Stimulated activated CD8-positive, alpha-beta memory T cell treated with anti-CD3 and anti-CD28 coated beads, Interleukin-15, amount 100 ng/mL, for 1 hour (primary cell): ENCODE results near the gene BRME1.
"Not testable (repeated sequence)": the region's sequence is repeated elsewhere in the genome, so short reads cannot be mapped to it uniquely, and the experiment has no call there.

Experiments
- DNase-seq: peaks from one replicate; pipeline ENCODE4 v3.0.0-alpha.2; 2020; ENCODE audit warnings: low read depth

BRME1 gene

GRCh38 chr19:13926010-13926409, 20.1 kb upstream of the BRME1 start:
- DNase-seq = no peak

- DNase-seq = no peak
These were observed 17.5 kb upstream of the BRME1 start for GRCh38 chr19:13923194-13923987.

GRCh38 chr19:13922118-13922517, 16.2 kb upstream of the BRME1 start:
- not testable (repeated sequence) for DNase-seq

- DNase-seq = no peak
These were observed 15.2 kb upstream of the BRME1 start for GRCh38 chr19:13920940-13921747.

GRCh38 chr19:13920524-13920923, 14.6 kb upstream of the BRME1 start:
- DNase-seq = no peak

- no peak for DNase-seq
These were observed 13.0 kb upstream of the BRME1 start for GRCh38 chr19:13918726-13919411.

- no peak for DNase-seq
These were observed 12.0 kb upstream of the BRME1 start for GRCh38 chr19:13917888-13918406.

GRCh38 chr19:13914777-13915176, 8.9 kb upstream of the BRME1 start:
- DNase-seq = no peak

- DNase-seq = no peak
These were observed 7.4 kb upstream of the BRME1 start for GRCh38 chr19:13913352-13913751.

- DNase-seq = no peak
These were observed 3.5 kb upstream of the BRME1 start for GRCh38 chr19:13909430-13909829.

- no peak for DNase-seq
These were observed 2.8 kb upstream of the BRME1 start for GRCh38 chr19:13908674-13909073.

- no peak for DNase-seq
These were observed 993 bp upstream of the BRME1 start for GRCh38 chr19:13906910-13907309.

GRCh38 chr19:13906521-13906904, 596 bp upstream of the BRME1 start:
- no peak for DNase-seq

- DNase-seq = no peak
These were observed 2.8 kb downstream of the BRME1 start for GRCh38 chr19:13902993-13903555.

- DNase-seq = no peak
These were observed 5.9 kb downstream of the BRME1 start for GRCh38 chr19:13899912-13900584.

GRCh38 chr19:13899393-13899792, 6.5 kb downstream of the BRME1 start:
- no peak for DNase-seq

GRCh38 chr19:13896227-13896626, 9.7 kb downstream of the BRME1 start:
- DNase-seq = no peak

GRCh38 chr19:13894552-13894951, 11.4 kb downstream of the BRME1 start:
- no peak for DNase-seq

- DNase-seq = no peak
These were observed 13.0 kb downstream of the BRME1 start for GRCh38 chr19:13892870-13893269.

- DNase-seq = no peak
These were observed 15.8 kb downstream of the BRME1 start for GRCh38 chr19:13890136-13890535.

GRCh38 chr19:13888281-13888680, 17.6 kb downstream of the BRME1 start:
- DNase-seq = no peak

- no peak for DNase-seq
These were observed 18.4 kb downstream of the BRME1 start for GRCh38 chr19:13887517-13887916.
